ENCODE measurements around the gene SCD5. TPM values are rescaled to one million over a fixed set of nuclear protein-coding genes. Genes with fewer than 3 reads are reported as not detected.

The SCD5 gene
- 5.0 and 16.6 TPM in 2 replicates for total RNA-seq

GRCh38 chr4:82798168-82799005 lies at the start of gene SCD5:
Gene SCD5, minus strand, starts transcription at chr4:82798796. Its CDS starts 259 bp downstream, at chr4:82798537.

Other genes with a start within 250 kb of the SCD5 start
- gene TMEM150C, start 236.8 kb downstream of the SCD5 start, total RNA-seq: 0.06 and 0.53 TPM in 2 replicates
- gene SEC31A, start 92.4 kb upstream of the SCD5 start, total RNA-seq: 304 and 357 TPM in 2 replicates
- 4.0 and 5.6 TPM in 2 replicates for gene THAP9, start 101.9 kb upstream of the SCD5 start, total RNA-seq
- 15.3 and 16.9 TPM in 2 replicates for gene LIN54, start 212.0 kb upstream of the SCD5 start, total RNA-seq
- gene COPS4, start 236.4 kb upstream of the SCD5 start, total RNA-seq: 91.2 and 104 TPM in 2 replicates

Measured in aortic smooth muscle cell (primary cell).